ENCODE data around the gene ABHD16B.

The ABHD16B gene

GRCh38 chr20:63895952-63896263 lies 34.6 kb downstream of the ABHD16B start:
- no peak for DNase-seq (ENCODE audit: low spot score)

- peak; percentile 32 for DNase-seq (ENCODE audit: low spot score)
These were observed 35.2 kb downstream of the ABHD16B start for GRCh38 chr20:63896264-63897105.

- DNase-seq (ENCODE audit: low spot score) = no peak
These were observed 36.8 kb downstream of the ABHD16B start for GRCh38 chr20:63897978-63898561.

- no peak for DNase-seq (ENCODE audit: low spot score)
These were observed 37.7 kb downstream of the ABHD16B start for GRCh38 chr20:63898882-63899558.

GRCh38 chr20:63900413-63900812 lies 39.1 kb downstream of the ABHD16B start:
- DNase-seq (ENCODE audit: low spot score) = no peak

- no peak for DNase-seq (ENCODE audit: low spot score)
These were observed 42.7 kb downstream of the ABHD16B start for GRCh38 chr20:63903796-63904561.

- peak; percentile 85 for DNase-seq (ENCODE audit: low spot score)
These were observed 46.8 kb downstream of the ABHD16B start for GRCh38 chr20:63908008-63908682.

- DNase-seq (ENCODE audit: low spot score) = peak; percentile 83
These were observed 49.9 kb downstream of the ABHD16B start for GRCh38 chr20:63911176-63911575.

Measured in SW480 (cell line).